GM21381 (cell line): Measurements from ENCODE around the gene GMPR2.

Experiments used
- ATAC-seq: cut with Tn5 transposase; IDR thresholded peaks from one replicate; pipeline ENCODE4 v1.9.1; 2021; ENCODE audit warnings: mild to moderate bottlenecking, moderate library complexity; ENCODE audit not compliant: unreplicated experiment

The GMPR2 gene

DNA sequence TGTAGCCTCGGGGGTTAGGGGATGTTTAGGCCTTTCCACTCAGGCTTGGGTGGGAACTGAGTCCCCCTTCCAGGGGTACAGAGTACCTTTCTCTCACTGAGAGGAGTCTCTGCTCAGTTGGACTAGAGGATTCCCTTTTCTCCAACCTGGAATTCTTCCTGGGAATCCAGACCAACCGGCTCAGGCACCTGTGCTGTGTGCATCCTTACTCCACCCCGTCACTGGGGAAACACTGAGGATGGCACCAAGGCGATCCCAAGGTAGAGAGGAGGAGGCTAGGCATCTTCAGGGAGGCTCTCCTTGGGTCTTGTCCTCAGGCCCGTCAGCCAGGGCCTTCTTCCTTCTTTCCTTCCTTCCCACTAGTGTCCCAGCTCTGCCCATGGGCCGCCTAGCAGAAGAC, 31.1 kb downstream of the GMPR2 start:
- no peak for ATAC-seq

GRCh38 chr14:24264298-24264697, 31.6 kb downstream of the GMPR2 start:
- no peak for ATAC-seq

DNA sequence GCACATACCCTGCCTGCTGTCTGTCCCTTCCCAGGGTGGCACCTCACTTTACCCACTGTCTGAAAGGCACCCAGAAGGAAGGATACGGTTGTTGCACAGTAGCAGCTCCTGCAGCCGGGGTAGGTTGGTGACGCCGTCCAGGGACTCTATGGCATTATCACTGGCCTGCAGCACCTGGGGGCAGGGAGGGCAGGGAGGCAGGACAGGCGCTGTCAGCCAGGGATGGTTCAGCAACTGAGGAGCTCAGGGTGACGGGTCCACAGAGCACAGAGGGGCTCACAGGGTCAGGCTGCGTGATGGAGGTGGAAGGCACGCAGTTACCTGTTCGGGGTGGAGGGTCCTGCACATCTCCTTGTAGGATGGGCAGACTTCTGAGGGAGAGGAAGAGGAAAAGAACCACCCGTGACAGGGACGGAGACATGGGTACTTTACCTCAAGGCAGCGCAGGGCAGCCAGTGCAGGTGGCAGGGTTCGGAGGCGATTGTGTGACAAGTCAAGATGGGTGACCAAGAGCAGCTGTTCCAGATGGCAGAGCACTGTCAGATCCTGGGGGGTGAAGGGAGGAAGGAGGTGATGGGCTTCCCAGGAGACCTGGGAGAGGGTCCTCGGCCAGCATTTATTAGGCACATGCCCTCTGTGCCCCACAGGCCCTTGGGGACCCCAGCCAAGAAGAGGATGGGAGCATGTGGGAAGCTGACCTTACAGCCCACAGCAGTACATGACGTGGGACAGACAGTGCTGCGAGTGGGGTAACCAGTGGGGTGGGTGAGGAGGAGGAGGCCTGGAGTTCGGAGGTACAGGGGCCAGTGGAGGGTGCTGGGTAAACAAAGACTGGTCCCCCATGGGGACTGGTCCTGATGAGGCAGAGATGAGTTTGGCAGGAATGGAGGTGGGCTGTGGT, 33.9 kb downstream of the GMPR2 start:
- ATAC-seq: no peak

GRCh38 chr14:24267516-24267915, 34.8 kb downstream of the GMPR2 start:
- no peak for ATAC-seq

- no peak for ATAC-seq
Observed at GRCh38 chr14:24268225-24268624, 35.5 kb downstream of the GMPR2 start.

DNA sequence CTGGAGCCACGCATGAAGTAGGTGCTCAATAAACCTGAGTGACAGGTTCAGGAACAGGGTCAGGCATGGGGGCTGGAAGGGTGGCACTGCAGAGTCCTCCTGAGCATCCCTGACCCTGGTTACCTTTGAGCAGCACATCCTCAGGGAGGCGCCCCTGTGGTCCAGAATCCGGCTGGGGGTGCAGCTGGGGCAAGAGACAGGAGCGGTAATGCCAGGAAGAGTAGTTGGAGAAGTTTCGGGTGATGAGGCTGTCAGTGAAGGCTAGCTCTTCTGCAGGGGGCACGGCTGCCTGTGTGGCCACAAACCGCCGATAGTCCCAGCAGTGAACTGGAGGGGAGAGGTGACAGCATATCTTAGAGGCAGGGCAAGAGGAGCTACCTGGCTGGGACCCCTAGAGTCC, 36.6 kb downstream of the GMPR2 start:
- ATAC-seq: no peak

DNA sequence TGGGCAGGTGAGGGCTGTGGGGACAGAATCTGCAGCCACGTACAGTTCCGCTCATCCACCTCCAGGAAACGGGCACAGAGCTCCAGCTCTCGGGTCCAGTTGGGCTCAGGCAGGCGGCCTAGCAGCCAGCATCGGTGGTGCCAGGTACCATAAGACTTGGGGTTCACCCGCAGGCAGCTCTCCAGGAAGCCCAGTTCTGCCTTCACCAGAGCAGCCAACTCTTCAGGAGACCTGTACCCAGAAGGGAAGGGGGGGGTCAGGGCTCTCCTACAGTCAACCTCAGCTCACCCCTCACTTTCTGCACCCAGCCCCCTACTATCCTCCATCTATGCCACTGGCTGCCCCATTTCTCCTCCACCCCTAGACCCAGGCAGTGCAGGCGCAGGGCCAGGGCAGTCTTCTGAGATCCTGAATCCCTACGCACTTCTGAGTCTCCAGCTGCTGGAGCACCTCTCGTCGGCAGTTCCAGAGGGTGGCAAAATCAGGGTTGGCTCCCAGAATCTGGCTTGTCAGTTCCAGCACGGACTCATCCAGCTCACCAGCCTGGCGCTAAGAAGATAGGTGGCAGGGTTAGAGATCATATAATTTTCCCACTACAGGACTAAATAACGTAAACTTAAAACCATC, 37.3 kb downstream of the GMPR2 start:
- ATAC-seq: no peak

DNA sequence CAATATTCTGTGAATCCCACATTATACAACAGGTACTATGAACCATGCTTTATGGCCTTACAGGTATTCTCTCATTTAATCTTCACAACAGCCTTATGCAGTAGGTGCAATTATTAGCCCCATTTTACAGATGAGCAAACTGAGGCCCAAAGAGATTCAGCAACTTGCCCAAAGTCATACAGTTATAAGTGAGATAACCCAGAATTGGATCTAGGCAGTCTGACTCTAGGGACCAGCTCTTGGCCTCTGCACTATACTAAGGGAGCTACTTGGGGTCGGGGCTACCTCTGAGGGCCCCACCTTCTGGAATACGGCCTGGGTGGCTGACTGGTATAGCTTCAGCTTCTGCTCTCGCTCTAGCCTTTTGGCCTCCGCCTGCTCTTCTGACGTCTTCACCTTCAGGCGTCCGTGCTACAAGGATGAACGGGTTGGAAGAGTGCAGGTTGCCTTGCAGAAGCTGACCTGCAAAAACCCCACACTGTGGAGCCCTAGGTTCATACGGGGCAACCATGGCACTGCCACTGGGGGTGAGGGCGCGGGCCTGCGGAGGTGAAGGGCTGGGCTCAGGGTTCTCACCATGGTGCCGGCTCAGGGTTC, 37.9 kb downstream of the GMPR2 start:
- ATAC-seq: no peak

- peak; percentile 84 for ATAC-seq
Observed at GRCh38 chr14:24271134-24271833, 38.6 kb downstream of the GMPR2 start, which contains the start of gene RABGGTA. Gene RABGGTA (minus strand): TSS chr14:24271597. CDS start chr14:24271115, 482 bp downstream.

GRCh38 chr14:24271834-24272263, 39.1 kb downstream of the GMPR2 start:
- no peak for ATAC-seq

- ATAC-seq: no peak
Observed at GRCh38 chr14:24272467-24272866, 39.7 kb downstream of the GMPR2 start.

- ATAC-seq: no peak
Observed at GRCh38 chr14:24273422-24273998, 40.8 kb downstream of the GMPR2 start.

GRCh38 chr14:24274101-24274543, 41.4 kb downstream of the GMPR2 start:
- peak; percentile 34 for ATAC-seq

DNA sequence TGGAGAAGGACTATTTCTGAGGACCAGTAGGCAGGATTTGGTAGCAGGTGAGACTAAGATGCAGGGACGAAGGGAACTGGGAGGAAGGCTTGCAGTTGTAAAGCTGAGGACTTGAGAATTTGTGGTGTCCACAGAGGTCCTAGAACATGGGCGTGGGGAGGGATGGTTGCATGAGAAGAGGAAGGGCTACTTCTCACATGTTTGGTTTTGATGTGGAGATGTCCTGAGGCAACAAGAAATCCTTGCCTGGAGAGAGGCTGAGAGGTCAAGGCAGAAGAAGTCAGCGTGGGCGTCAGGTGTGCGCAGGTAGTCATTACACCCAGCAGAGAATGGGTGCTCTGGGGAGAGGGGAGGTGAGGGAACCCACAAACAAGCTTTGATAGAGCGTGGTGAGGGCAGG, 44.3 kb downstream of the GMPR2 start:
- no peak for ATAC-seq

DNA sequence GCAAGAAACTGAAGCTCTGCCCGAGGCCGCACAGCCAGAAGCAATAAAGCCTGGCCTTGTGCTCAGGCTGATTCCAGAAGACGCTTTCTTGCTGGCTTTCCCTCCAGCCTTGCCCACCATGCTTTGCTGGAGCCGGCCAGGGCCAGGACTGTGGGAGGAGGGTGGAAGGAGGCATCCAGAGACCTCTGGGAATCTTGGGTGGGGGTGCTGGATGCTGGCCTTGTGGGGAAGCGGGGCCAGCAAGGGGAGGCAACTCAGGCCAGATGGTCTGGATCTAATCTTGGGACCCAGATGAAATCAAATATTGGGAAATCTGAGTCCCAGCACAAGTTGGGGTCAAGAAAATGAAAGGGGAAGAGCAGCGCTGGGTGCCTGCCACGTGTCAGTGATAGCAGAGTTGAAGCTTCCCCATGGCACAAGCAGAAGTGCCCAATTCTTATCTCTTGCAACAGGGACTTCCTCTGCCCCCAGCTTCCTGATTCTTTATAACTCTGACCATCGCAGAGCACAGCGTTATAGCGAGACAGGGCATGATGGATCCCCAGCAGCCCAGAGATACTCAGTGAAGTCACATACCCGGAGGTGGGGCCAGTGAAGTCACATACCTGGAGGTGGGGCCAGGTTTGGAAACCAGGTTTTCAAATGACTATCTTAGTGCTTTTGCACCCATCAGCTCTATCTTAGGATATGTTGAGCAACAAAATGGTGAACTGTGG, 45.0 kb downstream of the GMPR2 start:
- no peak for ATAC-seq

GRCh38 chr14:24278424-24278823, 45.7 kb downstream of the GMPR2 start:
- ATAC-seq: no peak

- no peak for ATAC-seq
Observed at GRCh38 chr14:24279301-24280186, 46.8 kb downstream of the GMPR2 start.

GRCh38 chr14:24280797-24281460, 48.2 kb downstream of the GMPR2 start:
- ATAC-seq: no peak

DNA sequence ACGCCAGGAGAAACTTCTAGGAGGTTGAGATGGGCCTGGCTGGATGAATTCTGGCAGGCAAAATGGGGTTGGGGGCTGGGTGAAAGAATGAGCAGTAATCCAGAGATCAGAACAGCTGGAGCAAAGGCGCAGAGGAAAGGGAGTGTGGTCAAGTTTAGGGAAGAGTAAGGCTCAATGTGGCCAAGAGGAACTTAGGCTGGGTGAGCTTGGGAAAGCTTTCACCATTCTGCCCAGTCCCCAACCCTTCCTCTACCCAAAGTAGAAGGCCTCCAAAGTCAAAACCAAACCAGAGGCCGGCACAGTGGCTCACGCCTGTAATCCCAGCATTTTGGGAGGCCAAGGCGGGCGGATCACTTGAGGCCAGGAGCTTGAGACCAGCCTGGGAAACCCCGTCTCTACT, 48.9 kb downstream of the GMPR2 start:
- no peak for ATAC-seq
